Activated CD8-positive, alpha-beta memory T cell treated with anti-CD3 and anti-CD28 coated beads for 36 hours (primary cell): ENCODE measurements around the gene UGT2B7. TPM values are rescaled to one million over a fixed set of nuclear protein-coding genes. Genes with fewer than 3 reads are reported as not detected.
"Not testable (repeated sequence)": the region's sequence is repeated elsewhere in the genome, so short reads cannot be mapped to it uniquely, and the experiment has no call there.

ENCODE experiments used
- CTCF ChIA-PET: fragments of 350-600 bp; sonication (Branson Sonifier 250); formaldehyde crosslinking; loops from one replicate; lab custom pipeline; 2021; ENCODE audit warnings: antibody characterized with exemption; lab: Charles Lee
- POLR2A ChIA-PET: fragments of 350-600 bp; sonication (Branson Sonifier 250); formaldehyde crosslinking; loops from one replicate; lab custom pipeline; 2021; ENCODE audit warnings: antibody characterized with exemption; lab: Charles Lee
- total RNA-seq, 2 experiments: library from RNA; stranded (reverse); gene quantifications; one replicate each; pipeline ENCODE4 v1.2.3, GENCODE V29; 2021

UGT2B7 gene
- not detected for total RNA-seq

DNA sequence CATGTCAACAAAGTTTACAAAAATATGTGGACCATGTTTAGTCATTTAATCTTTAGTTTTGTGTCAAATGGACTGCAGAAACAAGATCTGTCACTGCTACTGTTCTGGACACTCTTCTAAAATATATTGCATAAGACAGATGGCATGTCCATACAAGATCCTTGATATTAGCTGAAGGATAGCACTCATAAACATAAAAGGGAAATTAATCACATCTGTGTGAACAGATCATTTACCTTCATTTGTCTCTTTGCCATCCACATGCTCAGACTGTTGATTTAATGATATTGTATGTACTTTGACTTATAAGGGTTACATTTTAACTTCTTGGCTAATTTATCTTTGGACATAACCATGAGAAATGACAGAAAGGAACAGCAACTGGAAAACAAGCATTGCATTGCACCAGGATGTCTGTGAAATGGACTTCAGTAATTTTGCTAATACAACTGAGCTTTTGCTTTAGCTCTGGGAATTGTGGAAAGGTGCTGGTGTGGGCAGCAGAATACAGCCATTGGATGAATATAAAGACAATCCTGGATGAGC, at the start of gene UGT2B7:
Gene UGT2B7, plus strand, starts transcription at position 364 of the 546 bp plus-strand sequence. Its CDS starts 47 bp downstream, at position 411.
- POLR2A ChIA-PET: no interaction called here
- CTCF ChIA-PET: no interaction called here

DNA sequence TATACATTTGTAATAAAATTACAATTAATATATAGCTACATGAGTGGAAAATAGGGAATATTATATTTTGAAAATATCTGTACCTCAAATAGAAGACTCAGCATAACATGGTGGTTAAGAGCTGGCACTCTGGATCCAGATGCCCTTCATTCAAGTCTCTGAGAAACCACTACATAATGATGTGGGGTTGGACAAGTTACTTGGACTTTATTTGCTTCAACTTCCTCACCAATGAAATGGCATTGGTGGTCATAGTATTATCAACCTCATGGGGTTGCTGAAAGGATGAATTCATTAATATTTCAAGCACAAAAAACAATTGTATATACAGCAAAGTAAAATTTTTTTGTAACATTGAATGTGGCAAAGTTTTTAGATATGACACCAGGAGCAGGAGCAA, 46.4 kb upstream of the UGT2B7 start:
- POLR2A ChIA-PET: no interaction called here

DNA sequence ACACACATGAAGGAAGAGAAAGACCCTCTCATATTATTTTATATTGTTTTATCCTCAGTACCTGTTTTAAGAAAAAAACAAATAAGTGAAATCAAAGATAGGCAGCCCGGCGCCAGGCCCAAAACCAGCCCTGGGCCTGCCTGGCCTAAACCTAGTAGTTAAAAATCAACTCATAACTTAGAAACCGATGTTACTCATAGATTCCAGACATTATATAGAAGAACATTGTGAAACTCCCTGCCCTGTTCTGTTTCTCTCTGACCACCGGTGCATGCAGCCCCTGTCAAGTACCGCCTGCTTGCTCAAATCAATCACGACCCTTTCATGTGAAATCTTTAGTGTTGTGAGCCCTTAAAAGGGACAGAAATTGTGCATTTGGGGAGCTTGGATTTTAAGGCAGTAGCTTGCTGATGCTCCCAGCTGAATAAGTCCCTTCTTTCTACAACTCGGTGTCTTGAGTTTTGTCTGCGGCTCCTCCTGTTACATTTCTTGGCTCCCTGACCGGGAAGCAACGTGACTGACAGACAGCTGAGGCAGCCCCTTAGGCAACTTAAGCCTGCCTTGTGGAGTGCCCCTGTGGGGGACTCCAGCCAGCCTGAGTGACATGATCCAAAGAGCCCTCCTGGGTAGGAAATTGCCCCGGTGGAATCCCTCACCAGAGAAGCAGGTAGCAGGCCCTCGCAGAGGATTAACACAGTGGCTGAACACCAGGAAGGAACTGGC, 45.3 kb upstream of the UGT2B7 start:
- POLR2A ChIA-PET: not testable (repeated sequence)

More for the DNA sequence above, 46.4 kb upstream of the UGT2B7 start:
- CTCF ChIA-PET: no interaction called here

DNA sequence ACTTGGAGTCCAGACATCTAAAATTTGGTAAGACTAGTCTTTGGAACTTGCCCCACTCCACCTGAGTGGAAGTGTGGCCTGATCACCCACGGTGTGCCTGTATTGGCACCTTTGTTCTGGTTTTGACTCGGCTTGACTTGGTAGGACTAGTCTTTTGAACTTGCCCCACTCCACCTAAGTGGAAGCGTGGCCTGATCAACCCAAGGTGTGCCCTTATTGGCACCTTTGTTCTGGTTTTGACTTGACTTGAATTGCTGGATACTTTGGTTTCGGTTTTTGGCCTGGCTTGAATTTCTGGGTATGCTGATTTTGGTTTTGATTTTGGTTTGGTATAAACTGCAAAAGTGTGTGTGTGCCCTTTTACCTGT, 44.7 kb upstream of the UGT2B7 start:
- ChIA-PET CTCF (no interaction called here), POLR2A (no interaction called here)

More for the DNA sequence above, 45.3 kb upstream of the UGT2B7 start:
- CTCF ChIA-PET: not testable (repeated sequence)

DNA sequence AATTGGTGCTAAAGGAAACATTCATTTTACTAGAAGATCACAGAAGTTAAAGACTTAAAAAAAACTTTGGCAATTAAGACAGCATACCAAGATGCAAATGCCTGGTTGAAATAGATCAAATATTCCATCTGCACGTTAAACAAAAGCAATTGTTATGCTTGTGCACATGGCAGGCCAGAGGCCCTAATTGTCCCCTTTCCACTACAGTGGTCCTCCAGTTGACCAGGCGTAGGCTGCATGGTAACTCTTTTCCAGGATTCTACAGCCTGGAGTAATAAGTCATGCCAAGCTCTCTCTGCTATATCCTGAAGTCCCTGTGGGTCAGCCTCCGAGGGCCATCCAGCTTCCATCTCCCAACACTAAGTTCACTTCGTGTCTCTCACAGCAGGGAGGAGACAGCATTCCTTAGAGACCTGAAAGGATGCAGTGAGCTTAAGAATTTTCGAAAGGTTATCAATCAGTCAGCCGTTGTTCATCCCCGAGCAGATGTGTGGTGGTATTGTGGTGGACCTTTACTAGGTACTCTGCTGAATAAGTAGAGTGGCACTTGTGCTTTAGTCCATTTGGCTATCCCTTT, 42.9 kb upstream of the UGT2B7 start:
- POLR2A ChIA-PET: not testable (repeated sequence)

DNA sequence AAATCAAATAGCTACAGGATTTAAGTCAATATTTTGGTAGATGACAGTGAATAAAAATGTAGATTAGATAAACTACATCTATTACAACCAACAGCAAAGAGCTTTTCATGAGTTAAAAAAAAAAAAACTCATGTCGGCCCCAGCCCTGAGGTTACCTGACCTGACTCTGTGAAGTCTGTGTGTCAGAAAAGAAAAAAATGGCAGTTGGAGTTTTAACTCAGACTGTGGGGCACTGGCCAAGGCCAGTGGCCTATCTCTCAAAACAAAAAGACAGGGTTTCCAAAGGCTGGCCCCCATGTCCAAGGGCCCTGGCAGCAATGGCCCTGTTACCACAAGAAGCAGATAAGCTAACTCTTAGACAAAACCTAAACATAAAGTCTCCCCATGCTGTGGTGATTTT, 42.2 kb upstream of the UGT2B7 start:
- CTCF ChIA-PET, POLR2A ChIA-PET: not testable (repeated sequence)

More for the DNA sequence above, 42.9 kb upstream of the UGT2B7 start:
- CTCF ChIA-PET: not testable (repeated sequence)

DNA sequence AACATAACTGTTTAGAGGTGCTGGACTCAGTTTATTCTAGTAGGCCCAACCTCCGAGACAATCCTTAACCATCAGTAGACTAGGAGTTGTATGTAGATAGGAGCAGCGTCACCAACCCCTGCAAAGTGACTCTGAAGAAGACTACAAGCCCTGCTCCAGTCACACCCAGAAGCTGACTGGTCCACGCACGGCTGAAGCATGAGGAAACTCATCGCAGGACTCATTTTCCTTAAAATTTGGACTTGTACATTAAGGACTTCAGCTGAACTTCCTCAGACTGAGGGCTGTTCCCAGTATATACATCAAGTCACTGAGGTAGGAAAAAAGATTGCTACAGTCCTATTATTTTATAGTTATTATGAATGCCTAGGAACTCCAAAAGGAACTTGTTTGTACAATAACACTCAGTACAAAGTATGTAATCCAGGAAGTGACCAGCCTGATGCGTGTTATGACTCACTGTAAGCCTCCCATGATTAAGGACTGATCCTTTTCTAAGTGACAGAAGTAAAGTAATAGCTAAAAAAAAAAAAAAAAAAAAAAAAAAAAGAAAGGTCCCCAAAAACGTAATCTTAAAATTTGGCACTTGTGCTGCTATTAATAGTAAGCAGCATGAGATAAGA, 41.6 kb upstream of the UGT2B7 start:
- ChIA-PET CTCF (no interaction called here), POLR2A (no interaction called here)

DNA sequence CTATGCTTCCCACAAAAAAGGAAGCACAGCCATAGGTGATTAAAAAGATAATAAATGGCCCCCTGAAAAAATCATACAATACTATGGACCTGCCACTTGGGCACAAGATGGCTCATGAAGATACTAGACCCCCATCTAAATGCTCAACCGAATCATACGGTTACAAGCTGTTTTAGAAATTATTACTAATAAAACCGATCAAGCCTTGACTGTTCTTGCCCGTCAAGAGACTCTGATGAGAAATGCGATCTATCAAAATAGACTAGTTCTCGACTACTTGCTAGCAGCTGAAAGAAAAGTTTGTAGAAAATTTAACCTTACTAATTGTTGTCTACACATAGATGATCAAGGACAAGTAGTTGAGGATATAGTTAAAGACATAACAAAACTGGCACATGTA, 40.1 kb upstream of the UGT2B7 start:
- ChIA-PET CTCF (no interaction called here), POLR2A (no interaction called here)

DNA sequence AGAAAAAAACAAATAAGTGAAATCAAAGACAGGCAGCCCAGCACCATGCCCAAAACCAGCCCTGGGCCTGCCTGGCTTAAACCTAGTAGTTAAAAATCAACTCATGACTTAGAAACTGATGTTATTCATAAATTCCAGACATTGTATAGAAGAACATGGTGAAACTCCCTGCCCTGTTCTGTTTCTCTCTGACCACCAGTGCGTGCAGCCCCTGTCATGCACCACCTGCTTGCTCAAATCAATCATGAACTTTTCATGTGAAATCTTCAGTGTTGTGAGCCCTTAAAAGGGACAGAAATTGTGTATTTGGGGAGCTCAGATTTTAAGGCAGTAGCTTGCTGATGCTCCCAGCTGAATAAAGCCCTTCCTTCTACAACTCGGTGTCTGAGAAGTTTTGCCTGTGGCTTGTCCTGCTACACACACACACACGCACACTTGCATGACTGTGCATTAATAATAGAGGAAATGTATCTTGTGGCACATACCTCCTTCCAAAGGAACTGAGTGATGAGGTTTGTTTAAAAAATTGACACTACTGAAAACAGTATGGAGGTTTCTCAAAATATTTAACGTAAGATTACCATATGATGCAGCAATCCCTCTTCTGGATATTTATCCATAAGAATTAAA, 39.2 kb upstream of the UGT2B7 start:
- ChIA-PET CTCF (no interaction called here), POLR2A (no interaction called here)

DNA sequence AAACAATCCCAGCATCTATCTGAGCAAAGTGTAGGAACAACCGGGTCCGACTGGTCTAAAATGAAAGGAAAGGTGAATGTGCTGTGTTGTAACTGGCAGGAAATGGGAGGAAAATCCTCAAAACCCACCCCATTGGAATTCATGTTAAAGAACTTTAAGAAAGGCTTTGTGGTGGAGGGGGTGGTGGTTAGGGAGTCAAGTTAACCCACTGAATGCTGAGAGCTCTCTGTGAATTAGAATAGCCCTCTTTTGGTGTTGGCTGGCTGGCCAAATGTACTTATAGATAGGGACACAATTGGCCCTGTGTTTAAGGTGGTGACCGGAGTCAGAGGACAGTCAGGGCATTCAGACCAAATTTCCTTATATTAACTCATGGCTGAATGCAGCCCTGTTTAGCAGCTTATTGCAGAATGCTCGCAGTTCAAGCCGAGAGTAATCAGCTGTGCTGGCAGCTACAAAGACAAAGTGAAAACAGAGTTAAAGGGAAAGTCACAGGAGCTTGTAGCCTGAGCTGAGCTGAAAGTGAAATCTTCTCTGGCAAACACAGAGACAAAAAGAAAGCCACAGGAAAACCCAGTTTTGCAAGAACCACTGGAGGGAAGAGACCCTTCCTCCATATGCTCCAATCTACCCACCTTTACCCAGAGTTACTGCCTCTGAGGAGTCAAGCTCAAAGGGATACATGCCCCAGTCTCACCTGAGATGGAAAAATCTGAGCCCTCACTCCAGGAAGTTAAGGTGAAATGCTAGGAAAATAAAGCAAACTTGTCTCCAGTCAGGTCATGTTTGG, 38.5 kb upstream of the UGT2B7 start:
- CTCF ChIA-PET: no interaction called here
- POLR2A ChIA-PET: no interaction called here

DNA sequence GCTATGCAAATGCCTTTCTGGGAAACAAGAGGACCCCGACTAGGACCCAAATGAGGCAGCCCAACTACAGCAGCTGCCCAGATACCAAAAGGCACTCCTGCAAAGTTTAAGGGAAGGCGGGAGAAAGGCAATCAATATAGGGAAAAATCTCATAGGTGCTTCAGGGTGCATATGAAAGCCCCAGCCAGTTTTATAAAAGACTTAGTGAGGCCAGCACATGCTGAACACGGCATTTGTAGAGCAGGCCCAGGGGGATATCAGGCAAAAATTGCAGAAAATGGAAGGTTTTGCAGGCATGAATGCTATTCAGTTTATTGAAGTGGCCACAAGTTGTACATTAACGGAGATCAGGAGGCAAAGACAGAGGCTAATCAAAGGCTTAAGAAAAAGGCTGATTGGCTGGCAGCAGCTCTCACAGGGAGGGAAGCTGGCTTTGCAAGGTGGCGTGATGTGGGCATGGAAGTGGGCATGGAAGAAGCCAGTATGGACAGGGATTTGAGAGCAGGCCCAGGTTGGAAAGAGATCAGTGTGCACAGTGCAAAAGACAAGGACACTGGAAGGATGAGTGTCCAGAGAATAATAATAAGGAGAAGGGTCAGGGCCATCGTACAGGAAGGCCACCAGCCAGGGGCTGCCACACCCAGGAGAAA, 37.7 kb upstream of the UGT2B7 start:
- ChIA-PET CTCF (no interaction called here), POLR2A (no interaction called here)

DNA sequence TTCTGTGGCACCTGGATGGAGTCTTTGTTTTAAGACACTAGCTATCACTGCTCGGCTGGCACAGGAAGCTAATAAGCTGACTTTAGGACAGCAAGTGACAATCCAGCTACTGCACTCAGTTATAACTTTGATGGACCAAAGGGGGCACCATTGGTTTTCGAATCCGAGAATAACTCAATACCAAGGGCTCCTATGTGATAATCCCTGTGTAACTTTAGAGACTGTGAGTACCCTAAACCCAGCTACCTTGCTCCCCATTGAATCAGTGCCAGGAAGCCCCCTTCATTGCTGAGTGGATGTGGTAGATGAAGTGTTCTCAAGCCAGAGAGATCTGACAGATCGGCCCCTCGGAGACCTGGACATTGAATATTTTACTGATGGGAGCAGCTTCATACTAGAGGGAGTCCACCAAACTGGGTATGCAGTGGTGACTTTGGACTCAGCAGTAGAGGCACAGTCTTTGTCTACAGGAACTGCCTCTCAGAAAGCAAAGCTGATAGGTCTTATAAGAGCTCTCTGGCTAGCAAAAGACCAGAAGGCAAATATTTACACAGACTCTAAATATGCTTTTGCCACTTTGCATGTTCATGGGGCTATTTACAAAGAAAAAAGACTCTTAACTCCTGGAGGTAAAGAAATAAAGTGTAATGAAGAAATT, 35.5 kb upstream of the UGT2B7 start:
- ChIA-PET CTCF (no interaction called here), POLR2A (no interaction called here)

DNA sequence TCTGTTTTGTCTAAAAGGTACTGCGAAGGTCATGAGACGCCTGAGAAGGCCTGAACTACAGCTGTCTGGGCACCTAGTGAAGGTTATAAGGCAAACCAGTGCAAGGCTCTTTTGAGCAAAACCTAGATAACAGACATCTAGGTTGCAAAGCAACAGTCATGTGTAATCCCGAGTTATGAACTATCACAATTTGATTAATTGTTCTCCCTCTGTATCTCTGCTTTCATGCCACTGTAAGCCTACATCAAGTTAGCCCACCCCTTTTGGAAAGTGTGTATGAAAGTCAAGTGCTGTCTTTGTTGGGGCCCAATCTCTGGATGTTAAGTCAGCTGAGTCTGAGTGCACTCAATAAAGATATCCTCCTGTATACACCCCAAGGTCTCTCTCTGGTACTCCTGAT, 31.9 kb upstream of the UGT2B7 start:
- CTCF ChIA-PET: no interaction called here
- POLR2A ChIA-PET: no interaction called here

DNA sequence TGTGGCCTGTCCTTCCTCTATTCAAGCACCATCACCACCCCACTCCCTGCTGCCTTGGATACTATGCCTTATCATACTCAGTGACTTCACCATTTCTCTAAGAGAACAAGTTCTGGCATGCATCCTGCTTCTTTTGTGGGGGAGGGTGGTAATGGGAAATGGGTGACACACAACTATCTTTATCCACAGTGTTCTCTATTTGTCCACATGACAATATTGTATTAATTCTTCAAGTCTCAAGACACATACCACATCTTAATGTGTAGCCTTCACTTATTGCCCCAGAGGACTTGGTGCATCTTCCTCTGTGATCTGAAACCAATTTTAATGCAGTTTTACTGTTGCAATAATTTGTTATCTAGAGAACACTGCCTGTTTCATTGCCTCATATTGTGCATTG, 29.3 kb upstream of the UGT2B7 start:
- POLR2A ChIA-PET: no interaction called here
- CTCF ChIA-PET: no interaction called here

DNA sequence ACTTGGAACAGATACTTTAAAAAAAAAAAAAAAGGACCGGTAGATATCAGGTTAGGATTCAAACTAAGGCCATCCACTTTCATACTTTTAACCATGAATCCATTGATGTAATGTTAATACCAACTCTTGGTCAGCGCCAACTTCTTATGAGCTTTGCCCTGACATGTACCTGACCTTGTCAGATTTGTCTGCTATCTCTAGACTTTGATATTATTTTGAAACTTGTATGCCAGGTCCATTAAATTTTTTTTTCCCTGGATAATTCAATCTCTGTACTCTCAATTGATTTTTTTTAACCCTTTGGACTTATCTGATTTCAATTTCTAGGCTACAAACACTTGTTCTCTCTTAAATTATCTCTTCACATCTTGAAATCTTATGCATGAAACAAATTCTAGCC, 27.2 kb upstream of the UGT2B7 start:
- ChIA-PET POLR2A (no interaction called here), CTCF (no interaction called here)

DNA sequence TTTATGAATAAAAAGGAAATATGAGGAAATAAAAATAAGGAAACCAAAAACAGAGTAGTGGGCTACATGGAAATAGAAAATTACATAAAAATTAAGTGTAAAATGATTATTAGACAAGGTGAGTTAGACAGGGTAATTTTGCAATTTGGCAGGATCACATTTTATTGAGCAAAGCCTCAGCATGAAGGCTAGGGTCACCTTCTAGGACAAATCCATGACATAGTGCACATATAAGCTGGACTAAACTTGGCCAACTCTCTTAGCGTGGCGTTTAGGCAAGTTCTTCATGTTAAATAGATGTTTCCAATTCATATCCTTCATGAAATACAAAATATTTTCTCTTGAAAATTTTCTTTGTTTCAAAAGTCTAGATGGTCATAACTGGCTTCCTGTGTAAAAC, 25.7 kb upstream of the UGT2B7 start:
- CTCF ChIA-PET: no interaction called here
- POLR2A ChIA-PET: no interaction called here

DNA sequence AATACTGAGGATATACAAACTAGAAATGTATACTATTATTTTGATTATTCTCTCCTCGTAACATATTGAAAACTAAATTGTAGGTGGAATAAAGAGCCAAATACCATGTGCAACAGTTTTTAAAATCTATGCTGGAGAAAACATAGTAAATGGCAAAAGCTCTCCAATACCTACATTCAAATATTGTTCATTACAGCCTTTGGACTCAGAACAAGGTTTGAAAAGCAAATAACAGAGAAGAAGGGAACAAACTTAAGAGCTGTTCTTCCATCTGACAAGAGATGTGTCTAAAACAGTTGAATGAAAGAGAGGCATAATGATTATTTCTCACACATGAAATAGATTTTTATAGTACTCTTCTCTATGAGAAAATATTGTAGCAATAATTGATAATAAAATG, 25.0 kb upstream of the UGT2B7 start:
- POLR2A ChIA-PET: no interaction called here
- CTCF ChIA-PET: no interaction called here

DNA sequence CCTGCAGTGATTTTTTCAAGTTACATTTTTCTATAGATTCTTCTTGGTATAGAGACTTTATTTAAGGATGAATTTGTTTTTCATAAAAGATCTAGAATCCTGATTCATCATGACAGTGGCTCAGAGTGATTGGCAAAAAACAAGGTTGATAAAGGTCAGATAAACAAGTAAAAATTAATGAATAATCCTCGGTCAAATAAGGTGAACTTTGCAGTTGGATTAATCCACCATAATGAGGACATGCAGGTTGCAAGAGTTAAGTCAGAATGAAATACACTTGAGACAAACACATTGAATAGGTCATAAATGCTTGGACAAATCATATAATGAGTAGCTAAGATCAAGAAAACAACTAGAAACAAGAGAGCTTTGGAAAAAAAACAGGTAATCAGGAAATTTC, 22.9 kb upstream of the UGT2B7 start:
- ChIA-PET POLR2A (no interaction called here), CTCF (no interaction called here)
